Progenitor cell of endocrine pancreas (in vitro differentiated cells): ENCODE data around the gene PTGES3. TPM values are rescaled to one million over a fixed set of nuclear protein-coding genes. Genes with fewer than 3 reads are reported as not detected.
A peak's percentile ranks its signal among the peaks of the same experiment; 100 is the strongest.

Experiments used
- DNase-seq: peaks from one replicate; pipeline ENCODE4 v3.0.0; 2021; ENCODE audit warnings: low spot score; ENCODE audit not compliant: unreplicated experiment
- H3K27ac Mint-ChIP-seq: 2 replicates; pipeline ENCODE4 v1.8.0; 2021; ENCODE audit warnings: mild to moderate bottlenecking, moderate library complexity, mixed read lengths
- H3K27me3 Mint-ChIP-seq: 2 replicates; pipeline ENCODE4 v1.8.0; 2021; ENCODE audit warnings: mixed read lengths
- H3K36me3 Mint-ChIP-seq: 2 replicates; pipeline ENCODE4 v1.8.0; 2022; ENCODE audit warnings: mixed read lengths; ENCODE audit not compliant: insufficient read depth
- H3K4me1 Mint-ChIP-seq: 2 replicates; pipeline ENCODE4 v1.8.0; 2021; ENCODE audit warnings: low read depth, mixed read lengths
- H3K4me3 Mint-ChIP-seq: 2 replicates; pipeline ENCODE4 v1.8.0; 2021; ENCODE audit warnings: low read depth, mild to moderate bottlenecking, moderate library complexity, mixed read lengths
- H3K9me3 Mint-ChIP-seq: 2 replicates; pipeline ENCODE4 v1.8.0; 2021; ENCODE audit warnings: low read depth, mixed read lengths
- total RNA-seq: library from RNA; stranded (reverse); gene quantifications from 2 replicates; pipeline ENCODE4 v1.2.1, GENCODE V29; 2021
- TF ChIP-seq, protein P1 (sequence below): fragments of 200-600 bp; sonication (generic); IDR thresholded peaks from one replicate; pipeline ENCODE4 v1.5.0; 2021; ENCODE audit warnings: antibody characterized with exemption, mild to moderate bottlenecking; ENCODE audit not compliant: unreplicated experiment

Gene PTGES3
- total RNA-seq, 1 donor from 2014 or later = 234 TPM

DNA sequence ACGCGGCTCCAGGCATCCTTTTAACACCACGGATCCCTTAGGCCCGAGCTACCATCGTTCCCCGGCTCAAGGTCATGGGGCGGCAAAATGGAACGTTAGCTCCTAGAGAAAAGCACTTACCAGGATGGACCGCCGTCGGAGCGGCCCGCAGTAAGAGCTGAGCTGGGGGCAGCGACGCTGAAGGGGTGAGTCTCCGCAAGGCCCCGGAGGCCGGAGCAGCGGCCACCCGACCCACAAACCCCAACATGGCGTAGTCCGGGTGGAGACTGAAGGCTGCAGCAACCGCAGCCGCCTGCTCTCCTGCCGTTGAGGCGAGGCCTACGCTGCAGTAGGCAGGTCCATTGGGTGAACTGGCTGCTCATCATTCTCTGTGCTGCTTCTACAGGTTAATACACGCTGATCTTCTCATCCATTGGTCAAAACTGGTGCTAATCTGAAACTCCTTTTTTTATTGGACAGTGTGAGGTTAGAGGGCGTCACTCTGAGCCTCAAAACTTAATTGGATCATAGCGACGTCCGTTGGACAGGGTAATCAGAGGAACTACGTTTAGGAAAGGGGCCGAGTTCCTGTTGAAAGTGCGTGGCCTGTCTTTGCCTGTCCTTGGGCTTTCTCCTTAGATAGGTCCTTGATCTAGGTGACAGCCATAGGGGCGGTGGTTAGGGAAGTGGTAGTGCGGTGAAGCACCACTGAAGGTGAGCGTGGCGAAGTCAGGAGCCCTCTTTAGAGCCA, 42.2 kb downstream of the PTGES3 start, which contains the start of gene ATP5F1B:
Gene ATP5F1B (minus strand): TSS at position 268 of the 730 bp plus-strand sequence. CDS start 21 bp downstream, at position 247.
- no peaks in the 10 kb centered on the region for H3K9me3 Mint-ChIP-seq
- H3K4me3 Mint-ChIP-seq = peak within 1 kb of the TSS; percentile 99
- peaks cover 19% of the 10 kb centered on the region for H3K36me3 Mint-ChIP-seq
- TF ChIP-seq, protein P1, sequence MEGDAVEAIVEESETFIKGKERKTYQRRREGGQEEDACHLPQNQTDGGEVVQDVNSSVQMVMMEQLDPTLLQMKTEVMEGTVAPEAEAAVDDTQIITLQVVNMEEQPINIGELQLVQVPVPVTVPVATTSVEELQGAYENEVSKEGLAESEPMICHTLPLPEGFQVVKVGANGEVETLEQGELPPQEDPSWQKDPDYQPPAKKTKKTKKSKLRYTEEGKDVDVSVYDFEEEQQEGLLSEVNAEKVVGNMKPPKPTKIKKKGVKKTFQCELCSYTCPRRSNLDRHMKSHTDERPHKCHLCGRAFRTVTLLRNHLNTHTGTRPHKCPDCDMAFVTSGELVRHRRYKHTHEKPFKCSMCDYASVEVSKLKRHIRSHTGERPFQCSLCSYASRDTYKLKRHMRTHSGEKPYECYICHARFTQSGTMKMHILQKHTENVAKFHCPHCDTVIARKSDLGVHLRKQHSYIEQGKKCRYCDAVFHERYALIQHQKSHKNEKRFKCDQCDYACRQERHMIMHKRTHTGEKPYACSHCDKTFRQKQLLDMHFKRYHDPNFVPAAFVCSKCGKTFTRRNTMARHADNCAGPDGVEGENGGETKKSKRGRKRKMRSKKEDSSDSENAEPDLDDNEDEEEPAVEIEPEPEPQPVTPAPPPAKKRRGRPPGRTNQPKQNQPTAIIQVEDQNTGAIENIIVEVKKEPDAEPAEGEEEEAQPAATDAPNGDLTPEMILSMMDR = no peak
- peak; percentile 80 for DNase-seq
- H3K4me1 Mint-ChIP-seq = peaks cover 14% of the 10 kb centered on the region
- no peaks in the 10 kb centered on the region for H3K27me3 Mint-ChIP-seq
- peak within 1 kb of the TSS; percentile 98 for H3K27ac Mint-ChIP-seq

DNA sequence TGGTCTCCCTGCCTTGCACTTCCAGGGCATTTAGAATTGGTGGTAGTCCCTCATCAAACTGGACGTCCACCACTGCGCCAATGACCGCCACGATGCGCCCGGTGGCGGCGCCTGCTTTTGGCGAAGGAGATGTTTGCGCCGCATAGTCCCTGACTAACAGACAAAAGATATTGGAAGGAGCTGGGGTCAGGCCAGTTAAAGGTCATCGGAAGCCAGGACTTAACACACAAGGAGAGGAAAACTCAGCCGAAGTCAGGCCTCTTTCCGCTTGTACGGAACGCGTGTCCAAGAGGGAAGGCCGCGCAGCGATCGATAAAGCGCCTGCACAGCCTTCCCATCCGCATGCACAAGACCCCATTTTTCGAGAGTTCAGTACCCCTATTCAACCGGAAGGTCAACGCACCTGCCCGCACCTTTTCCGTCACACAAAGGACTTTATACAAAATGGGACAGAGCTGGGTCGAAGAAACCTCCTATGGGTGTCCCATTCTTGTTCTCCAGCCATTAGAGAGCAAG, 42.8 kb downstream of the PTGES3 start:
- DNase-seq = peak; percentile 40
- H3K9me3 Mint-ChIP-seq = no peaks in the 10 kb centered on the region
- H3K4me1 Mint-ChIP-seq = peaks cover 14% of the 10 kb centered on the region
- peak overlapping the region; percentile 99 for H3K4me3 Mint-ChIP-seq
- no peaks in the 10 kb centered on the region for H3K27me3 Mint-ChIP-seq
- peak overlapping the region; percentile 98 for H3K27ac Mint-ChIP-seq
- TF ChIP-seq, protein P1 = peak; percentile 20
- H3K36me3 Mint-ChIP-seq = peaks cover 22% of the 10 kb centered on the region

- no peak for DNase-seq
- Mint-ChIP-seq H3K4me1 (peaks cover 14% of the 10 kb centered on the region), H3K9me3 (no peaks in the 10 kb centered on the region), H3K27me3 (no peaks in the 10 kb centered on the region), H3K27ac (peak overlapping the region; percentile 98), H3K36me3 (peaks cover 25% of the 10 kb centered on the region), H3K4me3 (peak overlapping the region; percentile 99)
- TF ChIP-seq, protein P1 = no peak
Measured at GRCh38 chr12:56644654-56645053, 43.4 kb downstream of the PTGES3 start.

DNA sequence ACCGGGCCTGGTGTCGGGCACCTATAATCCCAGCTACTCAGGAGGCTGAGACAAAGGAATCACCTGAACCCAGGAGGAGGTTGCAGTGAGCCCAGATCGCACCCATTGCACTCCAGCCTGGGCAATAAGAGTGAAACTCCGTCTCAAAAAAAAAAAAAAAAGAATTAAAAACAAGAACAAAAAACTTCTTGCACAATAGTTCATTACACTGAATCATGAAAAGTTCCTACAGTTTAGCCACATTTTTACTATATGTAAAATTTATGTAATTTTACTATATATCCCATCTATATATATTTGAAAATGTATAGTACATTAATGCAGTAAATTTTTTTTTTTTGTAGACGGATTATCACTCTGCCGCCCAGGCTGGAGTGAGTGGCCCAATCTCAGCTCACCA, 46.9 kb downstream of the PTGES3 start:
- H3K4me3 Mint-ChIP-seq = no peak overlapping the region
- no peak for DNase-seq
- H3K4me1 Mint-ChIP-seq = peaks cover 27% of the 10 kb centered on the region
- H3K9me3 Mint-ChIP-seq = no peaks in the 10 kb centered on the region
- TF ChIP-seq, protein P1 = no peak
- no peaks in the 10 kb centered on the region for H3K27me3 Mint-ChIP-seq
- peaks cover 38% of the 10 kb centered on the region for H3K36me3 Mint-ChIP-seq
- H3K27ac Mint-ChIP-seq = peak overlapping the region; percentile 16

- Mint-ChIP-seq H3K4me1 (peaks cover 41% of the 10 kb centered on the region), H3K4me3 (no peak overlapping the region), H3K36me3 (peaks cover 25% of the 10 kb centered on the region), H3K27me3 (no peaks in the 10 kb centered on the region), H3K9me3 (no peaks in the 10 kb centered on the region), H3K27ac (peak overlapping the region; percentile 99)
- TF ChIP-seq, protein P1 = no peak
- DNase-seq = no peak
Measured at GRCh38 chr12:56637621-56638020, 50.5 kb downstream of the PTGES3 start.
